Thymus (tissue), 11 donors: ENCODE measurements around the gene SHOX. TPM values are rescaled to one million over a fixed set of nuclear protein-coding genes. Genes with fewer than 3 reads are reported as not detected.
"Not testable (repeated sequence)": the region's sequence is repeated elsewhere in the genome, so short reads cannot be mapped to it uniquely, and the experiment has no call there.

Experiments used
- DNase-seq, 9 donors: peaks; one replicate each; pipeline ENCODE4 v3.0.0-alpha.2; 2013; ENCODE audit warnings: low spot score in 9 of 9, low read depth in 6 of 9, missing footprints in 1 of 9
- H3K27ac ChIP-seq, 2 donors: one replicate each; pipeline ENCODE4 v1.5.1; 2013; ENCODE audit warnings: control low read depth in 1 of 2, low read depth in 1 of 2, low read length in 1 of 2, mild to moderate bottlenecking in 1 of 2, moderate library complexity in 1 of 2
- H3K27me3 ChIP-seq, 2 donors: one replicate each; pipeline ENCODE4 v1.5.1; 2013; ENCODE audit warnings: low read length in 1 of 2; ENCODE audit not compliant: control insufficient read depth in 2 of 2, insufficient read depth in 1 of 2
- H3K36me3 ChIP-seq, 2 donors: one replicate each; pipeline ENCODE4 v1.5.1; 2013; ENCODE audit warnings: low read length in 1 of 2, mild to moderate bottlenecking in 1 of 2, moderate library complexity in 1 of 2; ENCODE audit not compliant: control insufficient read depth in 2 of 2, insufficient read depth in 2 of 2
- H3K4me1 ChIP-seq, 2 donors: one replicate each; pipeline ENCODE4 v1.5.1; 2013; ENCODE audit warnings: low read length in 2 of 2; ENCODE audit not compliant: control insufficient read depth in 2 of 2, insufficient read depth in 2 of 2
- H3K4me3 ChIP-seq, 2 donors: one replicate each; pipeline ENCODE4 v1.5.1; 2013; ENCODE audit warnings: low read length in 2 of 2, control low read depth in 1 of 2, mild to moderate bottlenecking in 1 of 2
- H3K9me3 ChIP-seq, 2 donors: one replicate each; pipeline ENCODE4 v1.5.1; 2013; ENCODE audit warnings: low read length in 1 of 2, mild to moderate bottlenecking in 1 of 2; ENCODE audit not compliant: control insufficient read depth in 2 of 2, insufficient read depth in 1 of 2
- WGBS: extraction: QIAGEN DNeasy Blood & Tissue Kit; methylation state at CpG from one replicate; pipeline ENCODE4 v1.1.7; 2013; 5-methylcytosine and 5-hydroxymethylcytosine counted together
- polyA plus RNA-seq: library from polyadenylated mRNA; stranded (reverse); fragments of 200-250 nt; gene quantifications from one replicate; pipeline ENCODE4 v1.2.3, GENCODE V29; 2013
- total RNA-seq: library from RNA; stranded (reverse); fragments of 120-200 nt; gene quantifications from one replicate; pipeline ENCODE4 v1.2.4, GENCODE V29; 2013
- donor health status: healthy.

SHOX gene
- total and polyA plus RNA-seq, 2 donors, result 0.02 TPM; not detected in 1

GRCh38 chrX:650811-651210 lies 20.2 kb downstream of the SHOX start:
- WGBS, result 81% methylated on average over 13 of the region's 13 CpGs
- H3K27me3 ChIP-seq, result peaks cover 0 to 4% of the 10 kb centered on the region in 2 donors
- DNase-seq, result no peak
- no peaks in the 10 kb centered on the region for H3K4me1 ChIP-seq
- no peaks in the 10 kb centered on the region for H3K36me3 ChIP-seq
- H3K4me3 ChIP-seq, result no peak overlapping the region
- no peak overlapping the region for H3K27ac ChIP-seq
- no peaks in the 10 kb centered on the region for H3K9me3 ChIP-seq

- not testable (repeated sequence) for H3K27ac ChIP-seq, H3K4me3 ChIP-seq, H3K27me3 ChIP-seq, H3K4me1 ChIP-seq, DNase-seq, H3K36me3 ChIP-seq, H3K9me3 ChIP-seq
- WGBS, result 92% methylated on average over 25 of the region's 25 CpGs
These were observed 21.3 kb downstream of the SHOX start for GRCh38 chrX:651922-652321.

DNA sequence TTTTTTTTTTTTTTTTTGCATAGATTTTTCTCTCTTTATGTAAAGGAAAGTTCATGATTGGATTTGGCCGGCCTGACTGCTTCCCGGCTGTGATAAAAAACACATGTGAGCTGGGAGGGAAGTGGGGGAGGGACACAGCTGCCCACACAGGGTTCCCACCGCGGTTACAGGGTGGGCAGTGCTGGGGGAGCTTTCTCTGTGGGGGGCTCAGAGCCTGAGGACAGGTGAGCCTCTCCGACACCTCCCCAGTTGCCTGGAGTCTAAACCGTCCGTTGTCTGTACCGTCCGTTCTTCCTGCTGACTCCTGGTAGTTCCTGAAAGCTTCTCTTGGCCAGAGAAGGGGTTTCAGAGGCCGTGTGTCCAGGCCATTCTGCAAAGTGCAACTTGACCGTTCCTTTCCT lies 21.8 kb downstream of the SHOX start:
- H3K4me3 ChIP-seq, result no peak overlapping the region
- peaks cover 0 to 4% of the 10 kb centered on the region in 2 donors for H3K27me3 ChIP-seq
- no peaks in the 10 kb centered on the region for H3K9me3 ChIP-seq
- no peaks in the 10 kb centered on the region for H3K36me3 ChIP-seq
- 42% methylated on average over 11 of the region's 11 CpGs for WGBS
- H3K27ac ChIP-seq, result no peak overlapping the region
- DNase-seq, result no peak
- no peaks in the 10 kb centered on the region for H3K4me1 ChIP-seq

DNA sequence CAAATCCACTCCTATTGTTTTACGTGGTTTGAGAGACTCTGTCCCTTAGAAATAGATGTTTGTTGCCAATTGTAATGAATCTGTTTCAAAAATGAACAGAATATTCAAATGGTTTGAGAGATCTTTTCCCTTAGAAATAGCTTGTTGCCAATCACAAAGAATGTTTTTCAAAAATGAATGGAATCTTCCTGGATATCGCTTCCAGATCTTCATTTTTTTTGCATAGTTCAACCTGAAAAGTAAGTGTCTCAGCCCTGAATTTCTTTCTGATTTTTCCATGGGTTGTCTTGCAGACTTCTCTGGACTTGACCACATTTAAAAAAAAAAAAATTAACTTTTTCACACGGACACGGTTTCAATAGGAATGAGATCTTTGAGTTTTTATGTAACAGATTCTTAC lies 22.7 kb downstream of the SHOX start:
- no peak for DNase-seq
- H3K36me3 ChIP-seq, result no peaks in the 10 kb centered on the region
- no peak overlapping the region for H3K27ac ChIP-seq
- peaks cover 0 to 4% of the 10 kb centered on the region in 2 donors for H3K27me3 ChIP-seq
- H3K4me3 ChIP-seq, result no peak overlapping the region
- no peaks in the 10 kb centered on the region for H3K4me1 ChIP-seq
- no peaks in the 10 kb centered on the region for H3K9me3 ChIP-seq
- WGBS, result 83% methylated on average over 4 of the region's 4 CpGs

DNA sequence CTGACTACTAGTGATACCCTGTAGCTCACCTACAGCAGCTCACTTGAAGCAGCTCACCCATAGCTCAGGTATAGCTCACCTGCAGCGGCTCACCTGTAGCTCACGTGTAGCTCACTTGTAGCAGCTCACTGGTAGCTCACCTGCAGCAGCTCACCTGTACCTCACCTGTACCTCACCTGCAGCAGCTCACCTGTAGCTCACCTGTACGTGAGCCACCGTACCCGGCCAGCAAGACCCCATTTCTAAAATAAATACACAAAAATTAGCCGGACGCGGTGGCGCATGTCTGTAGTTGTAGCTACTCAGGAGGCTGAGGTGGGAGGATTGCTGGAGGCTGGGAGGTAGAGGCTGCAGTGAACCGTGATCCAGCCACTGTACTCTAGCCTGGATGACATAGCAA lies 30.6 kb downstream of the SHOX start:
- 95% methylated on average over 10 of the region's 10 CpGs for WGBS
- Histone ChIP-seq H3K4me1 (no peaks in the 10 kb centered on the region), H3K9me3 (no peaks in the 10 kb centered on the region)

GRCh38 chrX:662126-662525 lies 31.5 kb downstream of the SHOX start:
- no peak for DNase-seq
- H3K27ac ChIP-seq, result no peak overlapping the region
- H3K4me1 ChIP-seq, result no peaks in the 10 kb centered on the region
- H3K27me3 ChIP-seq, result no peaks in the 10 kb centered on the region
- no peak overlapping the region for H3K4me3 ChIP-seq
- peaks cover 0 to 7% of the 10 kb centered on the region in 2 donors for H3K9me3 ChIP-seq
- 89% methylated on average over 20 of the region's 20 CpGs for WGBS
- no peaks in the 10 kb centered on the region for H3K36me3 ChIP-seq

More for the DNA sequence above, 30.6 kb downstream of the SHOX start:
- DNase-seq, result no peak
- H3K4me3 ChIP-seq, result no peak overlapping the region
- no peaks in the 10 kb centered on the region for H3K27me3 ChIP-seq
- no peak overlapping the region for H3K27ac ChIP-seq
- H3K36me3 ChIP-seq, result no peaks in the 10 kb centered on the region

DNA sequence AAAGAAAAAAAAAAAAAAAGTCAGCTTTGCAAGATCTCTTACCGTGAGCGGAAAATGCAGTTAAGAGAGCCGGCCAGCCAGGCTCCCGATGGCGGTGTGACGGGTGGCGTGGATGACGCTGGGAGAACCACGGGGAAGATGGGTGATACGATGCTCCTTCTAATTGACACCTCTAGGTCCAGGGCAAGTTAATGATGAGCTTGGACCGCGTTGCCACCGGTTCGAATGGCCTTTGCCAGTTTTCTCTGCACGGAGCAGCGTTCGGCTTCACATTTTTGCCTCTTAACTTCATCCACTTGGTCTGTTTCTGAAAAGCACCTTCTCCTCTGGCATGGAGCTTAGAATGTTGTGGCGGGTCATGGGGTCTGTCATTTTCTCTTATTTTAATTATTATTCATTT lies 33.2 kb downstream of the SHOX start:
- Histone ChIP-seq H3K9me3 (peaks cover 0 to 7% of the 10 kb centered on the region in 2 donors), H3K27ac (no peak overlapping the region), H3K27me3 (no peaks in the 10 kb centered on the region), H3K4me3 (no peak overlapping the region), H3K4me1 (no peaks in the 10 kb centered on the region), H3K36me3 (no peaks in the 10 kb centered on the region)
- no peak for DNase-seq
- WGBS, result 94% methylated on average over 18 of the region's 18 CpGs

GRCh38 chrX:666762-667720 lies 36.5 kb downstream of the SHOX start:
- Histone ChIP-seq H3K9me3 (peaks cover 0 to 7% of the 10 kb centered on the region in 2 donors), H3K27ac (no peak overlapping the region), H3K27me3 (no peaks in the 10 kb centered on the region), H3K36me3 (no peaks in the 10 kb centered on the region), H3K4me3 (no peak overlapping the region), H3K4me1 (no peaks in the 10 kb centered on the region)
- DNase-seq, result no peak
- 57% methylated on average over 27 of the region's 27 CpGs for WGBS

GRCh38 chrX:670645-671044 lies 40.1 kb downstream of the SHOX start:
- H3K9me3 ChIP-seq, result peaks cover 0 to 7% of the 10 kb centered on the region in 2 donors
- no peak overlapping the region for H3K27ac ChIP-seq
- H3K4me3 ChIP-seq, result no peak overlapping the region
- no peaks in the 10 kb centered on the region for H3K4me1 ChIP-seq
- no peak for DNase-seq
- no peaks in the 10 kb centered on the region for H3K27me3 ChIP-seq
- no peaks in the 10 kb centered on the region for H3K36me3 ChIP-seq
- WGBS, result 9% methylated on average over 13 of the region's 13 CpGs
